ENCODE measurements around the gene SGPP1. TPM values are rescaled to one million over a fixed set of nuclear protein-coding genes. Genes with fewer than 3 reads are reported as not detected.
A peak's percentile ranks its signal among the peaks of the same experiment; 100 is the strongest.
"Not testable (repeated sequence)": the region's sequence is repeated elsewhere in the genome, so short reads cannot be mapped to it uniquely, and the experiment has no call there.

SGPP1 gene
- total RNA-seq, 1 experiment from 2014 or later: 17.1 TPM

DNA sequence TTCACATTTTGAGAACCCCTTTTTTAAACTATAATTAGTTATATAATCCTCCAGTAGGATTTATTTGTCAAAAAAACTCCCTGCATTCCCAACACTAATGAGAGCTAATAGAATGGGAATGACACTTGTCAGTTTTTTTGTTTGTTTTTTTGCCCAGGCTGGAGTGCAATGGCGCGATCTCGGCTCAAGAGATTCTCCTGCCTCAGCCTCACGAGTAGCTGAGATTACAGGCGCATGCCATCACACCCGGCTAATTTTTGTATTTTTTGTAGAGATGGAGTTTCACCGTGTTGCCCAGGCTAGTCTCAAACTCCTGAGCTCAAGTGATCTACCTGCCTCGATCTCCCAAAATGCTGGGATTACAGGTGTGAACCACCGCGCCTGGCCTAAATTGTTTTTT is 66.0 kb downstream of the SGPP1 start:
- H3K27me3 ChIP-seq, DNase-seq, H3K4me3 ChIP-seq, H3K36me3 ChIP-seq, H3K9me3 ChIP-seq: not testable (repeated sequence)

GRCh38 chr14:63659726-63660125 is 68.1 kb downstream of the SGPP1 start:
- H3K4me3 ChIP-seq: no peak overlapping the region
- no peaks in the 10 kb centered on the region for H3K27me3 ChIP-seq
- no peaks in the 10 kb centered on the region for H3K9me3 ChIP-seq
- no peak for DNase-seq
- H3K36me3 ChIP-seq: no peaks in the 10 kb centered on the region

- H3K27me3 ChIP-seq: no peaks in the 10 kb centered on the region
- H3K4me3 ChIP-seq: no peak overlapping the region
- no peak for DNase-seq
- no peaks in the 10 kb centered on the region for H3K9me3 ChIP-seq
- no peaks in the 10 kb centered on the region for H3K36me3 ChIP-seq
Measured at GRCh38 chr14:63656194-63656593, 71.7 kb downstream of the SGPP1 start.

DNA sequence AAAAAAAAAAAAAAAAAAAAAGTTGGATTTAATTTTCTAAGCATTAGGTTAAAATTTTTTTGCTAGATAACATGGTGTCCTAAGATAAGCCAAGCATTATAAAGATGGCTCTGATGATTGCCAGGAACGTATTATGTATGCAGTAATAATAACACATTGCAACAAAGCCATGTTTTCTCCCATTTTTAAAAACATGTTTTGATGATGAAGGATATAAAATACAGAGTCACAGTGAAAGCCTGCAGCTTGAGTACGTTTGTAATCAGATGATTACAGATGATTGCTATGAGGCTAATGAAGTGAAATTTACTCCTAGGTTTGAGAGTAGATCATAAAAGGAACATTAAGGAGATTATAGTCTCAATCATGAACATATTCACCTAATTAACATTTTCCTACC is 72.9 kb downstream of the SGPP1 start:
- Histone ChIP-seq H3K36me3 (no peaks in the 10 kb centered on the region), H3K4me3 (no peak overlapping the region), H3K9me3 (no peaks in the 10 kb centered on the region), H3K27me3 (no peaks in the 10 kb centered on the region)
- DNase-seq: no peak

DNA sequence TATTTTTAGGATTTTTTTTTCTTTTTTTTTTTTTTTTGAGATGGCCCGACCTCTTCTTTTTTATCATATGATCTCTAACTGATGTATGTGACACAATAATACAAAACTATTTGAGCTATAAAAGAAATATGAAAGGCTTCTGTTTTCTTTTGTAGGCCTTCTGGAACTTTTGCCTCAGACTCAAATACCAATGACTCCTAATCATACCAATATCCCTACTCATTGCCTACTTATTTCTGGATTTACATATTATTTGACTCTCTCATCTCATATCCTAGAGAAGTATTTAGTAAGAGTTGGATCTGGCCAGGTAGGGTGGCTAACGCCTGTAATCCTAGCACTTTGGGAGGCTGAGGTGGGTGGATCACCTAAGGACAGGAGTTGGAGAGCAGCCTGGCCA is 73.5 kb downstream of the SGPP1 start:
- H3K27me3 ChIP-seq: no peaks in the 10 kb centered on the region
- DNase-seq: no peak
- no peaks in the 10 kb centered on the region for H3K36me3 ChIP-seq
- no peak overlapping the region for H3K4me3 ChIP-seq
- no peaks in the 10 kb centered on the region for H3K9me3 ChIP-seq

- H3K9me3 ChIP-seq: no peaks in the 10 kb centered on the region
- DNase-seq: no peak
- no peaks in the 10 kb centered on the region for H3K27me3 ChIP-seq
- H3K4me3 ChIP-seq: no peak overlapping the region
- H3K36me3 ChIP-seq: no peaks in the 10 kb centered on the region
Measured at GRCh38 chr14:63652406-63652805, 75.5 kb downstream of the SGPP1 start.

- no peak for DNase-seq
- H3K4me3 ChIP-seq: no peak overlapping the region
- H3K27me3 ChIP-seq: no peaks in the 10 kb centered on the region
- H3K36me3 ChIP-seq: no peaks in the 10 kb centered on the region
- no peaks in the 10 kb centered on the region for H3K9me3 ChIP-seq
Measured at GRCh38 chr14:63650256-63650952, 77.5 kb downstream of the SGPP1 start.

- Histone ChIP-seq H3K36me3 (no peaks in the 10 kb centered on the region), H3K9me3 (no peaks in the 10 kb centered on the region), H3K4me3 (no peak overlapping the region), H3K27me3 (no peaks in the 10 kb centered on the region)
- no peak for DNase-seq
Measured at GRCh38 chr14:63647696-63648410, 80.0 kb downstream of the SGPP1 start.

GRCh38 chr14:63644741-63645140 is 83.1 kb downstream of the SGPP1 start:
- no peaks in the 10 kb centered on the region for H3K27me3 ChIP-seq
- peaks cover 3% of the 10 kb centered on the region; the same call in 1 of the 2 replicates for H3K36me3 ChIP-seq
- no peaks in the 10 kb centered on the region for H3K9me3 ChIP-seq
- no peak for DNase-seq
- H3K4me3 ChIP-seq: no peak overlapping the region

- no peak for DNase-seq
- no peaks in the 10 kb centered on the region for H3K9me3 ChIP-seq
- H3K36me3 ChIP-seq: peaks cover 6% of the 10 kb centered on the region; the same call in 1 of the 2 replicates
- H3K4me3 ChIP-seq: peak overlapping the region; percentile 85
- H3K27me3 ChIP-seq: no peaks in the 10 kb centered on the region
Measured at GRCh38 chr14:63642656-63643382, 85.0 kb downstream of the SGPP1 start.

DNA sequence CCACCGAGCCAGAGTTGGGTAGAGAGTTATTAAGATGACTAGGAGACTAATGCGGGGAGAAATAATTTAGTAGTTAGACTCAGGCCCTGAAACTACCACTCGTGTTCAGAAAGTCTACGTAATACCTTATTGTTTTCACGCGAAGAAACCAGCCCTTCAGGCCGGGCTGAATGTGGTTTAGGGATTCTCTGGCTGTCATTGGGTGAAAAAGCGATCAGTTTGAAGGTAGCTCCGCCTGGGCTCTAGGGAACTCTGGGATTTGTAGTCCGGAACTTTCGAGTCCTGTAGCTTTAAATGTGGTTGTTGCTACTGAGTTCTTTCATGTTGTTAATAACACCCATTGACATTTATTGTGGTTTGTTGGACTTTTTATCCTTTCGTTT is 85.6 kb downstream of the SGPP1 start:
- no peaks in the 10 kb centered on the region for H3K27me3 ChIP-seq
- DNase-seq: peak; percentile 71

GRCh38 chr14:63641473-63642228 is 86.2 kb downstream of the SGPP1 start, which contains the start of gene WDR89:
WDR89 (minus strand) TSS chr14:63641871; CDS start chr14:63599942, 41,929 bp downstream.
- H3K36me3 ChIP-seq: peaks cover 6% of the 10 kb centered on the region; the same call in 1 of the 2 replicates
- no peaks in the 10 kb centered on the region for H3K9me3 ChIP-seq
- no peaks in the 10 kb centered on the region for H3K27me3 ChIP-seq
- peak within 1 kb of the TSS; percentile 85 for H3K4me3 ChIP-seq
- peak; percentile 96 for DNase-seq

More for the DNA sequence above, 85.6 kb downstream of the SGPP1 start:
- Histone ChIP-seq H3K4me3 (peak overlapping the region; percentile 85), H3K9me3 (no peaks in the 10 kb centered on the region), H3K36me3 (peaks cover 6% of the 10 kb centered on the region; the same call in 1 of the 2 replicates)

- peaks cover 6% of the 10 kb centered on the region; the same call in 1 of the 2 replicates for H3K9me3 ChIP-seq
- peaks cover 6% of the 10 kb centered on the region; the same call in 1 of the 2 replicates for H3K36me3 ChIP-seq
- H3K27me3 ChIP-seq: no peaks in the 10 kb centered on the region
- DNase-seq: no peak
- no peak overlapping the region for H3K4me3 ChIP-seq
Measured at GRCh38 chr14:63638493-63638892, 89.4 kb downstream of the SGPP1 start.

- H3K4me3 ChIP-seq, H3K9me3 ChIP-seq, H3K27me3 ChIP-seq, H3K36me3 ChIP-seq, DNase-seq: not testable (repeated sequence)
Measured at GRCh38 chr14:63636094-63636635, 91.7 kb downstream of the SGPP1 start.

Data from MG63 (cell line).